ENCODE results near the gene TAF15.

Gene TAF15

GRCh38 chr17:35825206-35825605, 15.9 kb downstream of the TAF15 start:
- DNase-seq: no peak

DNA sequence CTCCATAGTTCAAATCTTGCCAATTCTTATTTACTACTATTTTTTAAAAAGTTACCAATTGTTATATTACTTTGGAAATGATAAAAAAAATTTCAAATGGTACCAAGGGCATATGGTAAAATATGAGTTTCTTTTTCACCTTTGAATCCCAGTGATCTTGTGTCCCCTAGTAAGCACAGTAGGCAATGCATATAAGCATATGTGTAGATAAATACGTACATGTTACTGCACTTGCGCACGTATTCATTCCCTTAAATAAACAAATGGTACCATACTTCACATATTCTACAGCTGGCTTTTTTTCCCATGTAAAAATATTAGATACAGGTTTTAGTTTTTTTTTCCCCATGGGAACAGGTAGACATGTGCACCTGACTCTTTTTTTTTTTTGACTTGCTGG, 31.8 kb downstream of the TAF15 start:
- no peak for DNase-seq

GRCh38 chr17:35841505-35841904, 32.2 kb downstream of the TAF15 start:
- DNase-seq: no peak

- DNase-seq: no peak
Measured at GRCh38 chr17:35842239-35842638, 33.0 kb downstream of the TAF15 start.

GRCh38 chr17:35843698-35844097, 34.4 kb downstream of the TAF15 start:
- DNase-seq: no peak

DNA sequence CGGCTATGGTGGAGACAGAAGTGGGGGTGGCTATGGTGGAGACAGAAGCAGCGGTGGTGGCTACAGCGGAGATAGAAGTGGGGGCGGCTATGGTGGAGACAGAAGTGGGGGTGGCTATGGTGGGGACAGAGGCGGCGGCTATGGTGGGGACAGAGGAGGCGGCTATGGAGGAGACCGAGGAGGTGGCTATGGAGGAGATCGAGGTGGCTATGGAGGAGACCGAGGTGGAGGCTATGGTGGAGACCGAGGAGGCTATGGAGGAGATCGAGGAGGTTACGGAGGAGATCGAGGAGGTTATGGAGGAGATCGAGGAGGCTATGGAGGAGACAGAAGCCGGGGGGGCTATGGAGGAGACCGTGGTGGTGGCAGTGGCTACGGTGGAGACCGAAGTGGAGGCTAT, 35.3 kb downstream of the TAF15 start:
- no peak for DNase-seq

DNA sequence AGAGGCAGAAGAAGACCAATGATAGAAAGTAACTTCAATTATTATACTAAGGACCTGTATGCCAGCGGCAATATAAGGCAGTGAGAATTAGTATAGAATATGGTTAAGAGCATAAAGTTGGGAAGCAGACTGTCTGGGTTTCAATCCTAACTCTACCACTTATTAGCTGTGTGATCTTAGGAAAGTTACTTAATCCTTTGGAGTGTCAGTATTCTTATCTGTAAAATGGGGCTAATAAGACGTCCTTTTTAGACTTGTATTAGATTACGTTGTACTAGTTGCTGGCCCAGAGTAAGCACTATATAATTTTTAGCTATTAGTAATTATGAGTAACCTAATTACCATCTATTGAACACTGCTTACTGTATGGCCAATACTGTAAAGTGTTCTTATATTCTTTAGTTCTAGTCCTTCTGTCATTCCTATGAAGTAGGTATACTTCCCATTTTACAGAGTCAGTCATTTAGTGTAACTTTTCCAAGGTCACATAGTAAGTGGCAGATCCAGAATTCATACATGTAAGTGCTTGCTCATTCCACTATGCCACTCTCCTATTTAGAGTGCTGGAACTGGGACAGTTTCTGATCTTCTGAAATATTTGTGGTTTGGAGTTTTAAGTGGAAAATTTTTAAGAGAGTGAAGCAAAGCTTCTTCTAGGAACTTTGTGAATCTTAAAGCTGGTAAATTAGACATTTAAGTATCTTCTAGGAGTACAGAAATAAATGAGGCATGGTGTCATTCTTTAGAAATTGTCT, 36.9 kb downstream of the TAF15 start:
- no peak for DNase-seq

DNA sequence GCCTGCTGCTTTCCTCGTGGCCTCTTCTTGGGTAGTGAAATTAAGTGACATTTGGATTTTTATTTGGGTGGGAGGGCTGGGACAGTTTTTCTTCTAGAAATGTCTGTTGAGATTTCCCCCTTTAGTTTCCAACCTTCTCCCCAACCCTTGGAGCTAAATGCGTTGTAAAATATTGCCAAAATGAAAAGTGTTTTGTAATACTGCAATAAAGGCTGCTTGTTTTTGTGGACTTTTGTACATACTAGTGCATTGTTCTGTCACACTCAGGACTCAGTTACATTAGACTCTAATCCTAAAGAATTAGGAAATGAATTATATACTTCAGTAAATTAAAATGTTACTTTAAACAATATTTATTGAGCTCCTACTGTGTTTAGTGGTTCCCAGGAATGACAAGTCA, 37.7 kb downstream of the TAF15 start:
- DNase-seq: no peak

DNA sequence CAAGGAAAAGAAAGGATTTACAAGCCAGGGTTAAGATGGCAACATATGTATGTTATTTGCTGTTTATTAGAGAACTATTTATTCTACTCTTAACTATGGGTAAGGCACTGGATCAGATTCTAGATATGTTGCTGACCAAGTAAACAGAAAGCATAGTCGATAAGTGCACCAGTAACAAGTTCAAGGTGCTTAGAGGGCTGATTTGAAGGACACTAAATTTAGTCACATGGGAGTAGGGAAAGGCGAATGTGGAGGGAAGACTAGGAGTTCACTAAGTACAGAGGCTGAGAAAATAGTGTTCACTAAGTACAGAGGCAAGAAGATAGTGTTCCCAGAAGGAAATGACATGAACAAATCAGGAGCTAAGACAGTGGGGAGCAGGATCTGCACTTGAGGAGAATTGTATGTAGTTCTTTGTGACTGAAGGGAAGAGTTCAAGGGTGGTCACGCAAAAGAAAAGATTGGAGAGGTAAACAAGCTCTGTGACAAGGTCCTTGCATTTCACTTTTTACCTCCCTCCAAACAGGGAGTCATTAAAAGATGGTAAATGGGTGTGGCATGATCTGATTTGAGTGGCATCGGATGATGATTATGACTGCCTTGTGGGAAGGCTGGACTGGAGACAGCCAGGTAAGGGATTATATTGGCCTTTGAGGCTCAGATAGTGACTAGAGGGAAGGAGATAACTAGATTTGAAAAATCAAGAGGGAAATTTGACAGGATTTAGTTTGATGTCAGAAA, 38.5 kb downstream of the TAF15 start:
- no peak for DNase-seq

- peak; percentile 55 for DNase-seq
Measured at GRCh38 chr17:35849469-35850348, 40.4 kb downstream of the TAF15 start.

DNA sequence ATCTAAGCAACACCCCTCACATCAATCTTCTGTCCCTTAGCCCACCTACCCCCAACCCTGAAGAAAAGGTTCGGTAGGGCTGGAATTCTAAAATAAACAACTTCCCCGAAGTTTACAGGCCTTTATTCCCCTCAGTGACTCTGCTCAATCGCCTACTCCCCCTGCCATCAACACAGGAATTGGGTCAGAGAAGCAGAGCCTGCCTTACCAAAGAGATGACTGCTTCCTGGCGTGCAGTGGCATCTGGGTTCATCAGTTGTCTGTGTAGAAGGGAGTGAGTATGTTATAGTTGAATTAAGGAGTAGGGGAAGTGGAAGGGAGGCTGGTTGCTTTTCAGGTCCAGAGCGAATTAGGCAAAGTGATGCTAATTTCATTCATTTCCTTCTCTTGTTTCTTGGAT, 46.7 kb downstream of the TAF15 start:
- no peak for DNase-seq

- DNase-seq: no peak
Measured at GRCh38 chr17:35856603-35857002, 47.3 kb downstream of the TAF15 start.

DNA sequence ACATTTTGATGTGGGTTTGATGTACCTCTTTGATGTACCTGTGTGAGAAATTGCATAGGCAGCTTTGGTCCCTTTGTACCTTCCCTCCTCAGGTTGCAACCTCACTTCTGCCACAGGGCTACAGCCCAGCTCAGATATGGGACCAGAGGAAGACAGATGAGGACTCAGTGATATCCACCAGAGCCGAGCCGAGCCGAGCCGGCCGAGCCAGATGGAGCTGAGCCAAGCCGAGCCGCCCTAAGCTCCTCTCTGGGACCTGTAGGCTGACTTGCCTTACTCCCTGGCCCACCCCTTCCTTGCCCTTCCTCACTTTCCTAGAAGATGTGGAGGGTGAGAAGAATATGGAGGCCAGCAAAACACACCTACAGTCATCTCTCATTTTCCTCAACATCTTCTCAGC, 55.6 kb downstream of the TAF15 start:
- DNase-seq: no peak

DNA sequence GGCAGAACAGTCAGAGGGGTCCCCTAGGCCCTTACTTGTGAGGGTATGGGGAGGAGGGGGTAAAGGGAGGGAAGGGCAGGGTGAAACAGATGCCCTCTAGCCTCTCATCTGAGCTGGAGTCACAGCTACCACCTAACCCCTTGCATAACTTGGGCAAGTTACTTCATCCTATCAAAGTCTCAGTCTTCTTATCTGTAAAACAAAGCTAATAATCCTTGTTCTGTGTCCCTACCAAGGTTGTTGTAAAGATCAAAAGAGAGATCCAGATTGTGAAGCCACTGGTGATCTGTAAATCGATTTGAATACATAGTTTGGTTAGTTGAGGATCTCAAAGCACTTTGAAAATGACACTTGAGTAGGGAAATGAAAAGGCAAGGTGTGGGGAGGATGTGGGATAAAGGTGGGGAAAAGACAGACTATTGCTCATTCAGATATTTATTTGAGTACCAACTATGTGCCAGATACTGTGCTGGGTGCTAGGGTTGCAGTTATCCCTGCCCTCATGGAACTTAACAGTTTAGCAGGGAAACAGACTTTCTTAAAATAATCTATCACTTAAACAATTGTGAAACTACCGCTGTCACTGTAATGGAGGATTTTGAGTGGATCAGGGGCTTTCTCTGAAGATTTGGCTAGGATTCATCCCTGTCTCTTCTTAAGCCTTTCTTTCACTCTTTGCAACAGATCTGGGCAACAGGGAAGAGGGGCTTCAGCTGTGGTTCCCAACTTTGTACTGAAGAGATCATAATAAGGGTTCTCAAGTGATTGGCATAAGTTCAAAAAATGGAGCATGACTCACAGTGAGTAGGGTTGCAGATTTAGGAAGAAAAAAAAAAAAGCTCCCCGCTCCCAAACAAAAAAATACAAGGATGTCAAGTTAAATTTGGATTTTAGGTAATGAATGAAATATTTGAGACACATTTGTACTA, 56.4 kb downstream of the TAF15 start:
- peak; percentile 4 for DNase-seq

- no peak for DNase-seq
Measured at GRCh38 chr17:35866341-35866950, 57.2 kb downstream of the TAF15 start.

- DNase-seq: no peak
Measured at GRCh38 chr17:35867574-35867973, 58.3 kb downstream of the TAF15 start.

GRCh38 chr17:35868737-35869136, 59.5 kb downstream of the TAF15 start, which contains the start of gene HEATR9:
Gene HEATR9 (minus strand): TSS chr17:35868891. CDS start chr17:35868742, 149 bp downstream.
- DNase-seq: no peak

GRCh38 chr17:35870906-35871819, 61.9 kb downstream of the TAF15 start:
- no peak for DNase-seq

GRCh38 chr17:35872196-35872980, 63.1 kb downstream of the TAF15 start:
- DNase-seq: no peak
